Subcutaneous abdominal adipose tissue (tissue), 5 donors: ENCODE data around the gene NDUFB3.
A peak's percentile ranks its signal among the peaks of the same experiment; 100 is the strongest.

Experiments
- H3K27ac ChIP-seq: one replicate; pipeline ENCODE4 v1.7.0; 2013; ENCODE audit warnings: low read depth, mild to moderate bottlenecking, inconsistent platforms, low read length, moderate library complexity
- H3K27me3 ChIP-seq, 5 donors: one replicate each; pipeline ENCODE4 v1.7.0; 2013; ENCODE audit warnings: low read length in 5 of 5, inconsistent platforms in 1 of 5; ENCODE audit not compliant: control insufficient read depth in 5 of 5, insufficient read depth in 4 of 5
- H3K36me3 ChIP-seq, 5 donors: one replicate each; pipeline ENCODE4 v1.7.0; 2013; ENCODE audit warnings: low read length in 5 of 5; ENCODE audit not compliant: control insufficient read depth in 5 of 5, insufficient read depth in 5 of 5
- H3K4me1 ChIP-seq, 5 donors: one replicate each; pipeline ENCODE4 v1.7.0; 2013; ENCODE audit warnings: low read length in 5 of 5, mild to moderate bottlenecking in 3 of 5, moderate library complexity in 1 of 5; ENCODE audit not compliant: control insufficient read depth in 5 of 5, insufficient read depth in 5 of 5
- H3K4me3 ChIP-seq, 5 donors: one replicate each; pipeline ENCODE4 v1.7.0; 2013; ENCODE audit warnings: low read length in 5 of 5, low read depth in 1 of 5
- H3K9ac ChIP-seq, 5 donors: one replicate each; pipeline ENCODE4 v1.7.0; 2013; ENCODE audit warnings: low read length in 5 of 5, mild to moderate bottlenecking in 4 of 5, moderate library complexity in 3 of 5
- H3K9me3 ChIP-seq, 5 donors: one replicate each; pipeline ENCODE4 v1.7.0; 2013; ENCODE audit warnings: low read length in 5 of 5; ENCODE audit not compliant: control insufficient read depth in 5 of 5
- donor health status: healthy.
- donor health status: healthy.
- donor health status: healthy.
- donor health status: healthy.
- donor health status: healthy.

The NDUFB3 gene

DNA sequence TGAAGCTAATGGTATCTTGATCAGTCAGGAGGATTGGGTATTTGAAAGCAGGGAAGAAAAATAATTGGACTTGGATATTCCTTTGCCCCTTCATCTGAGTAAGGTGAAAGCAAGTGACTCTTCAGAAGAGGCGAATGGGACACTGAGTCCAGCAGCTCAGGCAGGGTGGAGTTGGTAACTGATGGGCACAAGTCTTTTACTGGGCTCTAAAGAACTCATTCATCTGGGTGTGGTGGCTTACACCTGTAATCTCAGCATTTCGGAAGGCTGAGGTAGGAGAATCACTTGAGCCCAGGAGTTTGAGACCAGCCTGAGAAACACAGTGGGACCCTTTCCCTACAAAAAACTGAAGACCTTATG lies 55.3 kb downstream of the NDUFB3 start:
- Histone ChIP-seq H3K4me1 (peaks cover 40 to 96% (median 94%) of the 10 kb centered on the region in 5 donors), H3K36me3 (peaks cover 0 to 16% (median 8%) of the 10 kb centered on the region in 5 donors), H3K27ac (peak overlapping the region; percentile 100), H3K4me3 (peak overlapping the region; percentile 31 to 60 (median 52)), H3K9me3 (no peaks in the 10 kb centered on the region), H3K9ac (peak overlapping the region; percentile 60 to 89 (median 72)), H3K27me3 (no peaks in the 10 kb centered on the region)

DNA sequence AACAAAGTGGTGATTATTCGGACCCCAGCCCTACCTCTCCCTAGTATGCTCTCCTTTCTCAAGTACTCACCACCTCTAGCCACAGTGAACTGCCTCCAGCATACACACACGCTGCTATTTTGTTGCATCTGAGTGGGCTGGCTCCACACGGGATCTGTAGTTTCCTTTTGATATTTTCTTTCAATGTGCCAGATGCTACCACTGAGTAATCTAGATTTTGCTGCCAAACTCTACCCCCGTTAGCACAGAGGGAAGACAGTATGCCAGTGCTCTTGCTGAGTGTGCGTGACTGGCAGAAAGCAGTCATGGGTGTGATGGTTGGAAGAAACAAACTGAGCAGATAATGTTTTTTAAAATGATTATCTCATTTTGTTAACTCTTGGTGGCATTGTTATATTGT lies 55.8 kb downstream of the NDUFB3 start:
- Histone ChIP-seq H3K27me3 (no peaks in the 10 kb centered on the region), H3K4me1 (peaks cover 38 to 95% (median 91%) of the 10 kb centered on the region in 5 donors), H3K4me3 (peak overlapping the region; percentile 31 to 60 (median 52)), H3K36me3 (peaks cover 0 to 12% (median 5%) of the 10 kb centered on the region in 5 donors), H3K27ac (peak overlapping the region; percentile 100), H3K9ac (peak overlapping the region; percentile 60 to 89 (median 72)), H3K9me3 (no peaks in the 10 kb centered on the region)

DNA sequence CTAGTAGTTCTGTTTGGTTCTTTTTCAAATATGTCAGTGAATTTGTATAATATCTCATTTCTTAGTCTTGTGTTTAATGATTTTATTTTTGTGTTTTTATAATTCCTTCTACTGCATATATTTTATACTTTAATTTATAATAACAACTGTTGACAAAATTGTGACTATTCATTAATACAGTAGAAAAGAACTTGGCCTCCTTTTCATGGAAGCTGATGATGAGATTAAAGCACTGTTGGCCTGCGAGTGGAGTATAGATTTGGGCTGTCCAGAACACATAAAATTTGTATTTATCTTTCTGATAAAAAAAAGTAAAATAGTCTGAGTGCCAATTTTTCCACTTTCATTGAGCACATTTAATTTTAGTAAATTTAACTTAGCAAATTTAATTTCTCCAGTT lies 56.2 kb downstream of the NDUFB3 start:
- peak overlapping the region in 3 of 5 donors; percentile 44 to 71 (median 60) for H3K9ac ChIP-seq
- peak overlapping the region; percentile 100 for H3K27ac ChIP-seq
- H3K9me3 ChIP-seq: no peaks in the 10 kb centered on the region
- H3K4me3 ChIP-seq: peak overlapping the region in 1 of 5 donors; percentile 57
- H3K27me3 ChIP-seq: no peaks in the 10 kb centered on the region
- peaks cover 1 to 15% (median 9%) of the 10 kb centered on the region in 5 donors for H3K36me3 ChIP-seq
- H3K4me1 ChIP-seq: peaks cover 35 to 95% (median 91%) of the 10 kb centered on the region in 5 donors

DNA sequence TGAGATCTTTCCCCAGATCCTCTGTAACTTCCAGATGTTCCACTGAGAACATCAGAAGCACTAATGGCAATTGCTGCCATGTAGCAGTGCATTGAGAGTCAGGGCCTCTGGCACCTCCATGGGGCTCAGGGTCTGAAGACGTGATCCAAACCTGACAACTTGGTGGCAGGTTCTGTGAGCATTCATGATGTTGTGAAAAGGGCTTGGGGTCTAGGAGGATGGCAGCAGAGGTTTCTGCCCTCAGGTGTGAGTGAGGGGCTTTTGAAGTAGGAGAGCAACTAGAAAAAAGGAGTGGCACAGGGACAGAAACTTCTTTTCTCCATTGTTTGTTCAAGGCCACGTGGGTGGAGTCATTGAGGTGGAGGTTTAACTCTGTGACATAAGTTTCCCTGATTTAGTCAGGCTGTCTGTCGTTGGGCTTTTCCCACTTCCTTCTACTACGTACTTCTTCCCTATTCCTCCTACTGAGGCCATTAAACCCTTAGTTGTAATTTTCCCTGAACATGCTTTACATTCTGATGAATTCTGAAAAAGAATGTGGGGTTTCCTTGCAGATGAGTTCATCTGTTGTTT lies 57.2 kb downstream of the NDUFB3 start:
- H3K4me3 ChIP-seq: peak overlapping the region in 2 of 5 donors; percentile 18 to 19
- peaks cover 33 to 90% (median 86%) of the 10 kb centered on the region in 5 donors for H3K4me1 ChIP-seq
- no peaks in the 10 kb centered on the region for H3K27me3 ChIP-seq
- H3K36me3 ChIP-seq: peaks cover 6 to 18% (median 11%) of the 10 kb centered on the region in 5 donors
- peak overlapping the region; percentile 37 to 72 (median 44) for H3K9ac ChIP-seq
- H3K27ac ChIP-seq: peak overlapping the region; percentile 100
- H3K9me3 ChIP-seq: no peaks in the 10 kb centered on the region

DNA sequence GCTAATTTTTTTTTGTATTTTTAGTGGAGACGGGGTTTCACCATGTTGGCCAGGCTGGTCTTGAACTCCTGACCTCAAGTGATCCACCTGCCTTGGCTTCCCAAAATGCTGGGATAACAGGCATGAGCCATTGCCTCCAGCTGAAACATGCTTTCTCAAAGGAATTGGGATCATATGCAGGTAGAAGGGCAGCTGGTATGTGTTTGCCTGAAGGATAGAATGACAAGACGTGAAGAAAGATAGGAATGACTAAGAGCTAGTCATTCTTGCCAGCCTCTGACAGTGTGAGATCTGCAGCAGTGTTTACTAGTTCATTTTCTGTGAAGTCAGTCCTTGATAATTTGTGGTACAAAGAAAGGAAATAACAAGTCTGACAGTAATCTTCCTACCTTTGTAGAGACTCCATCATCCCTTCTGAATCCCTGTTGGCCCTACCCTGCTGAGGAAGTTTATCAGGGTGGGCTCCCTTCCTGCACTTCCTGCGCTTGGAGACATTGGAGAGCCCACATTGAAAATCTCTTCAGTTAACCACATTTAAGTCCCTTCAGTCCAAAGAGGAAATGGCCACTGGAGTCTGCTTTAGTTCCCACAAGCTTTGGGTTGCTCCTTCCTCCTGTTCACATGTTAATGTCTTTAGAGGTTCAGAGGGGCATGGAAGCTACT lies 58.9 kb downstream of the NDUFB3 start:
- peak overlapping the region in 3 of 5 donors; percentile 2 to 46 (median 43) for H3K4me3 ChIP-seq
- H3K4me1 ChIP-seq: peaks cover 27 to 80% (median 75%) of the 10 kb centered on the region in 5 donors
- H3K9me3 ChIP-seq: no peaks in the 10 kb centered on the region
- H3K36me3 ChIP-seq: peaks cover 7 to 27% (median 16%) of the 10 kb centered on the region in 5 donors
- H3K27me3 ChIP-seq: no peaks in the 10 kb centered on the region
- H3K27ac ChIP-seq: peak overlapping the region; percentile 100
- peak overlapping the region in 4 of 5 donors; percentile 8 to 79 (median 36) for H3K9ac ChIP-seq

DNA sequence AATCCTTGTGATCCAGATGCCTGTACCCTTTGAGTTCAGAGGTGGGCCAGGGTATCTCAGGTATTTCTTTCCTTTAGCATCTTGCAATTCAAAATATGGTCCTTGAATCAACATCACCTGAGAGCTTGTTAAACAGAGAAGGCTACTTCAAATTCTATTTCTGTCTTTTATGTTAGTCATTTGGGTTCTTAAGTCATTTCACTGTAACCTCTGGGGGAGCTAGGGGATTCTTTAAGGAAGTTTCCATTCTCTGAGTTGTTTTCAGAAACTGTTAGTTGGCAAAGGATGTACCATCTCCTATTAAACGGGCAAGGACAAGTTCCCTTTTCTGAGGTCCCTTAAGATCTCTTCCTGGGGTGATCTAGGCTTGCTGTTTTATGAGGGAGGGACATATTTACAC lies 60.7 kb downstream of the NDUFB3 start:
- H3K27ac ChIP-seq: peak overlapping the region; percentile 85
- H3K4me3 ChIP-seq: peak overlapping the region in 2 of 5 donors; percentile 12
- no peaks in the 10 kb centered on the region for H3K27me3 ChIP-seq
- H3K9ac ChIP-seq: peak overlapping the region in 1 of 5 donors; percentile 1
- peaks cover 16 to 77% (median 66%) of the 10 kb centered on the region in 5 donors for H3K4me1 ChIP-seq
- H3K9me3 ChIP-seq: no peaks in the 10 kb centered on the region
- peaks cover 16 to 45% (median 35%) of the 10 kb centered on the region in 5 donors for H3K36me3 ChIP-seq
